PC-3 (cell line): ENCODE measurements around the gene TSHZ2.

Source experiments
- EZH2 ChIP-seq: fragments of 300-600 bp; sonication (generic); IDR thresholded peaks from one replicate; pipeline ENCODE4 v1.6.1; 2017; ENCODE audit warnings: antibody characterized with exemption, mild to moderate bottlenecking, low read length; ENCODE audit not compliant: unreplicated experiment
- TF ChIP-seq, protein P1 (sequence below): fragments of 300-600 bp; sonication (generic); conservative IDR thresholded peaks from 2 replicates; pipeline ENCODE4 v1.5.1; 2017; ENCODE audit warnings: antibody characterized with exemption, low read depth, mild to moderate bottlenecking, low read length

DNA sequence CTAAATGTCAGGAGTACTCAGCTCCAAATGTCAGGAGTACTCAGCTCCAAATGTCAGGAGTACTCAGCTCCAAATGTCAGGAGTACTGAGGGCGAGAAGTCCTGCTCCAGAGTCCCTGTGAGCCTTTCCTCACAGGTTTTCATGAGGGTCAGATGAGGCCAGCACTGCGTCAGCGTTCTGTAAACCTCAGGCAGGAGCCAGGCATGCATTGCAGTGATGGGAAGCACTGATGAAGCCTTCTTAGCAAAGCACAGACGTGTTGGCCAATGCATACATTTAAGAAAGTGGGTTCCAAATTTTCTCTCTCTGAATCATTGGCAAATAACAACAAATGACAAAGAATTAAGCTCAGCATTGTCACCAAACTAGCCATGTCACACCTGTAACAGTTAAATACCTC is 366.6 kb downstream of the TSHZ2 start:
- TF ChIP-seq, protein P1, sequence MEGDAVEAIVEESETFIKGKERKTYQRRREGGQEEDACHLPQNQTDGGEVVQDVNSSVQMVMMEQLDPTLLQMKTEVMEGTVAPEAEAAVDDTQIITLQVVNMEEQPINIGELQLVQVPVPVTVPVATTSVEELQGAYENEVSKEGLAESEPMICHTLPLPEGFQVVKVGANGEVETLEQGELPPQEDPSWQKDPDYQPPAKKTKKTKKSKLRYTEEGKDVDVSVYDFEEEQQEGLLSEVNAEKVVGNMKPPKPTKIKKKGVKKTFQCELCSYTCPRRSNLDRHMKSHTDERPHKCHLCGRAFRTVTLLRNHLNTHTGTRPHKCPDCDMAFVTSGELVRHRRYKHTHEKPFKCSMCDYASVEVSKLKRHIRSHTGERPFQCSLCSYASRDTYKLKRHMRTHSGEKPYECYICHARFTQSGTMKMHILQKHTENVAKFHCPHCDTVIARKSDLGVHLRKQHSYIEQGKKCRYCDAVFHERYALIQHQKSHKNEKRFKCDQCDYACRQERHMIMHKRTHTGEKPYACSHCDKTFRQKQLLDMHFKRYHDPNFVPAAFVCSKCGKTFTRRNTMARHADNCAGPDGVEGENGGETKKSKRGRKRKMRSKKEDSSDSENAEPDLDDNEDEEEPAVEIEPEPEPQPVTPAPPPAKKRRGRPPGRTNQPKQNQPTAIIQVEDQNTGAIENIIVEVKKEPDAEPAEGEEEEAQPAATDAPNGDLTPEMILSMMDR = no peak
- TF ChIP-seq EZH2 = no peak
